Prostate gland (tissue), 2 donors: ENCODE results near the gene IQSEC3.

Source experiments
- CTCF ChIP-seq, 4 experiments: fragments of 200-600 bp in 2 of 4; fragments of 450-650 bp in 2 of 4; sonication (generic) in 2 of 4; IDR thresholded peaks; 1 replicate in 3 of 4; 2 replicates in 1 of 4; pipeline ENCODE4 v1.5.1; 2016 to 2019; ENCODE audit warnings: antibody characterized with exemption in 4 of 4, mild to moderate bottlenecking in 2 of 4, moderate library complexity in 2 of 4
- POLR2AphosphoS5 ChIP-seq: sonication (generic); formaldehyde crosslinking; IDR thresholded peaks from one replicate; pipeline ENCODE4 v1.6.1; 2017; ENCODE audit warnings: antibody characterized with exemption

- no peak for TF ChIP-seq POLR2AphosphoS5
- TF ChIP-seq CTCF (IDR thresholded peaks at IDR 0.05): no peak
These were observed 147.0 kb downstream of the IQSEC3 start for GRCh38 chr12:213527-213932.
